ENCODE measurements around the gene MRPL54.

DNA sequence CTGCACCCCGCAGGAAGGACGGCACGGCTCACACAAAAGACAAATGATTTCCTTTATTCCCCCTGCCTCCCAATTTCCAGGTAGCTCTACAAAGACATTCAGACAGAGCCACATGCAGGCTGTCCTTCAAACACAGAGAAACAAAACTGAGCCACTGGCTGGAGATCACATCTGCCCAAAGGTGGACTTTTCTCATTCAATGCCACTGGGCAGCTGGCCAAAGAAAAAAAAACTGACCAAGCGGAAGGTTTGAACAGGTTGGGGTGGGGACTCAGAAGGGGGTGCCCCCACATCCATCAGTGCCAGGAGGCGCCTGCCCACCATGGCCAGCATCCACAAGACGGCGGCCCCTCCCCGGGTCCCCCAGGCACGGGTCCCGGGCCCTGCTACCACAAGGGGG is 41.5 kb downstream of the MRPL54 start:
- TF ChIP-seq, protein P1, sequence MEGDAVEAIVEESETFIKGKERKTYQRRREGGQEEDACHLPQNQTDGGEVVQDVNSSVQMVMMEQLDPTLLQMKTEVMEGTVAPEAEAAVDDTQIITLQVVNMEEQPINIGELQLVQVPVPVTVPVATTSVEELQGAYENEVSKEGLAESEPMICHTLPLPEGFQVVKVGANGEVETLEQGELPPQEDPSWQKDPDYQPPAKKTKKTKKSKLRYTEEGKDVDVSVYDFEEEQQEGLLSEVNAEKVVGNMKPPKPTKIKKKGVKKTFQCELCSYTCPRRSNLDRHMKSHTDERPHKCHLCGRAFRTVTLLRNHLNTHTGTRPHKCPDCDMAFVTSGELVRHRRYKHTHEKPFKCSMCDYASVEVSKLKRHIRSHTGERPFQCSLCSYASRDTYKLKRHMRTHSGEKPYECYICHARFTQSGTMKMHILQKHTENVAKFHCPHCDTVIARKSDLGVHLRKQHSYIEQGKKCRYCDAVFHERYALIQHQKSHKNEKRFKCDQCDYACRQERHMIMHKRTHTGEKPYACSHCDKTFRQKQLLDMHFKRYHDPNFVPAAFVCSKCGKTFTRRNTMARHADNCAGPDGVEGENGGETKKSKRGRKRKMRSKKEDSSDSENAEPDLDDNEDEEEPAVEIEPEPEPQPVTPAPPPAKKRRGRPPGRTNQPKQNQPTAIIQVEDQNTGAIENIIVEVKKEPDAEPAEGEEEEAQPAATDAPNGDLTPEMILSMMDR (IDR thresholded peaks at IDR 0.05 in 4 of 5, conservative IDR thresholded peaks at IDR 0.05 in 1 of 5): no peak
- TF ChIP-seq POLR2A (IDR thresholded peaks at IDR 0.05): no peak
